AG04449 (cell line): Measurements from ENCODE around the gene RAB20.

Experiments used
- CTCF ChIA-PET: fragments of 350-600 bp; formaldehyde crosslinking; extraction: SDS; loops from one replicate; lab custom pipeline; 2021; ENCODE audit warnings: antibody characterized with exemption; lab: Yijun Ruan, JAX
- POLR2A ChIA-PET: fragments of 400-600, 350-600 bp; formaldehyde crosslinking; extraction: SDS; loops from one replicate; lab custom pipeline; 2020; ENCODE audit warnings: antibody characterized with exemption, inconsistent platforms; lab: Yijun Ruan, JAX
- DNase-seq: peaks from one replicate; pipeline ENCODE4 v3.0.0-alpha.2; 2010; ENCODE audit warnings: low read depth, low spot score
- H3K4me3 ChIP-seq: 2 replicates; pipeline ENCODE4 v1.5.1; 2011; ENCODE audit warnings: low read depth, mild to moderate bottlenecking, control low read depth, low read length
- CTCF ChIP-seq: IDR thresholded peaks from one replicate; pipeline ENCODE4 v1.5.1; 2011; ENCODE audit warnings: mild to moderate bottlenecking, moderate library complexity, low read length, control low read depth, inconsistent platforms; ENCODE audit not compliant: insufficient read depth; ENCODE audit errors: missing control alignments

The RAB20 gene

DNA sequence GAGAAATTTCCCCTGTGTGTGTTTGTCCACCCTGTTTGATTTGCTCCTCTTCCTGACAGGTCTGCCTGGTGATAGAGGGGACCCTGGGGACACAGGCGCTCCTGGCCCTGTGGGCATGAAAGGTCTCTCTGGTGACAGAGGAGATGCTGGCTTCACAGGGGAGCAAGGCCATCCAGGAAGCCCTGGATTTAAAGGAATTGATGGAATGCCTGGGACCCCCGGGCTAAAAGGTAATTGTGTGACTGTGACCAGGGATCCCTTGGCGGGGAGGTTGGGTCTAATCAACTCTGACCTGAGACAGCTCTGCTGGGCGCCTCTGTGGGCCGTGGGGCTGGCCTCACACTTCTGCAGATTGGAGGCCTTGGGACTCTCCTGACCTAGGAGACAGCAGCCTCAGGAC, 81.4 kb downstream of the RAB20 start:
- ChIA-PET POLR2A (no interaction called here), CTCF (interaction anchor here (3.0 kb wide), 1 partner anchor 24 kb away, joined by 14 read pairs; no protein-coding TSS in a partner anchor)
- TF ChIP-seq CTCF = no peak
- no peak overlapping the region for H3K4me3 ChIP-seq
- DNase-seq = no peak

DNA sequence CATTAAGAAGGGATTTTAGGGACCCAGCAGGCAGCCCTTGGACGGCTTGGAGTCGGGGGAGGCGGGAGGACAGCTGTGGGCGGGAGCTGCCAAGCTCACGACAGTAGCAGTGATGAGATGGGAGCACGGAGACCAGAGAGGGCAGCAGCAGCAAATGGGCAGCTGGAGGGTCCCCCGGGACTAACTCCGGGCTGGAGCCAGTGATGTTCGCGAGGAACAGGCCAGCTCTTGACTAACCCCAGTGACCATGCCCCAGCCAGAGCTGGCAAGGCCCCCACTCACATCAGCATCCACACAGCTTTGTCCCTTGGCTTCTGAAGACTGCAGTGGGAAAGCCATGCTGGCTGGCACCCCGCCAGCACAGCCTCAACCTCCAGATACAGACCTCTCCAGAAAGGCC, 81.9 kb downstream of the RAB20 start:
- ChIA-PET CTCF (interaction anchor here (1.8 to 3.0 kb wide), 2 partner anchors 17 to 24 kb away, joined by 4 to 14 read pairs; no protein-coding TSS in a partner anchor), POLR2A (no interaction called here)
- no peak for DNase-seq
- H3K4me3 ChIP-seq = no peak overlapping the region
- TF ChIP-seq CTCF = no peak

- POLR2A ChIA-PET = no interaction called here
- CTCF ChIA-PET = interaction anchor here (1.8 to 3.0 kb wide), 2 partner anchors 17 to 24 kb away, joined by 4 to 14 read pairs; no protein-coding TSS in a partner anchor
- H3K4me3 ChIP-seq = no peak overlapping the region
- no peak for DNase-seq
- TF ChIP-seq CTCF = no peak
Measured at GRCh38 chr13:110479215-110479545, 82.3 kb downstream of the RAB20 start.

DNA sequence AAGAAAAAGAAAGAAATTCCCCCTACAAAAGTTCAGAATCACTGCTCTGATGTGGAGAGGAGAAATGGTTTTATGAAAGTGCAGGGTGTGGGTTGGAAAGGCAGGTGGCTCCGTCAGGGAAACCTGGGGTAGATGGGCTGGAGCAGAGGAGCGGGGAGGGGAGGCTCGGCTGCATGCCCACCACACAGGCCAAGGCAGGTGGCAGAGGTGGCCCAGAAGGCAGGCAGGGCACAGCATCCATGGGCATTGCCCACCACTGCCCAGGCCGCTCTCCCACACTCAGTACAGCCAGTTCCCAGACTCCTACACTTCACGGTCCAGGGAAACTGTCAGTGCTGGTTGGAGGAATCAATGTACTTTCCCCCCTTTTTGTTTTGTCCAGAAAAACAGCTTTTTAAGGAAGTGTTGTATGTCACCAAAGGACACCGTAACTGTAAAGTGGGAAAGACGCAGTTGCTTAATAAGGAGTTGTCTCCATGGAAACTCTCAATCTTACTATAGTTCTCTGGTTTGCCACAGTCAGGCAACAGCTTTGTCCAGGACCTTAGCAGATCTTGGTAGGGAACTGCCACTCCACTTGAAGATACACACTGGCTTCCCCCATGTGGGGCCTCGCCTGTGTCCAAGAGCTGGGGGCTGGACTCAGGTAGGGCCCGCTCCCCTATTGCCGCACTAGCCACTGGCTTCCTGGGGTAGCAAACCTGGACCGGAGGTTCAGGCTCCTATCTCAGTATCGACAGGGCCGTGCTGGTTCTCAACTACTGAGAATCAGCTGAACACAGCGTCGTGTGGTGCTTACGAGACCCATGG, 82.9 kb downstream of the RAB20 start:
- POLR2A ChIA-PET = no interaction called here
- CTCF ChIA-PET = interaction anchor here (1.8 to 3.0 kb wide), 2 partner anchors 16 to 23 kb away, joined by 4 to 14 read pairs; no protein-coding TSS in a partner anchor
- DNase-seq = no peak

GRCh38 chr13:110477706-110478245, 83.7 kb downstream of the RAB20 start:
- ChIA-PET CTCF (interaction anchor here (3.0 kb wide), 1 partner anchor 22 kb away, joined by 14 read pairs; no protein-coding TSS in a partner anchor), POLR2A (no interaction called here)
- no peak overlapping the region for H3K4me3 ChIP-seq
- DNase-seq = no peak
- TF ChIP-seq CTCF = no peak

More for the DNA sequence above, 82.9 kb downstream of the RAB20 start:
- no peak overlapping the region for H3K4me3 ChIP-seq
- TF ChIP-seq CTCF = no peak

GRCh38 chr13:110476220-110476617, 85.3 kb downstream of the RAB20 start:
- POLR2A ChIA-PET = no interaction called here
- no peak for DNase-seq
- CTCF ChIA-PET = interaction anchor here (1.0 kb wide), 1 partner anchor 255 kb away, joined by 3 read pairs; no protein-coding TSS in a partner anchor
- no peak overlapping the region for H3K4me3 ChIP-seq
- TF ChIP-seq CTCF = no peak
